Smooth muscle cell (in vitro differentiated cells): ENCODE measurements around the gene CLIC5. TPM values are rescaled to one million over a fixed set of nuclear protein-coding genes. Genes with fewer than 3 reads are reported as not detected.

Experiments used
- DNase-seq: peaks from one replicate; lab custom pipeline; 2025; ENCODE audit not compliant: unreplicated experiment; lab: John Stamatoyannopoulos, UW
- H2AFZ ChIP-seq: fragments of 200-600 bp; sonication (generic); 2 replicates; pipeline ENCODE4 v1.6.0; 2016; ENCODE audit warnings: antibody characterized with exemption, low read depth, mild to moderate bottlenecking
- H3F3A ChIP-seq: fragments of 200-600 bp; sonication (generic); 2 replicates; pipeline ENCODE4 v1.6.0; 2017; ENCODE audit warnings: antibody characterized with exemption, low read depth
- H3K27ac ChIP-seq: fragments of 200-600 bp; sonication (generic); 2 replicates; pipeline ENCODE4 v1.5.1; 2016; ENCODE audit warnings: low read depth, mild to moderate bottlenecking
- H3K27me3 ChIP-seq: fragments of 200-600 bp; sonication (generic); 2 replicates; pipeline ENCODE4 v1.6.1; 2016; ENCODE audit warnings: low read depth, mild to moderate bottlenecking
- H3K36me3 ChIP-seq: fragments of 200-600 bp; sonication (generic); 2 replicates; pipeline ENCODE4 v1.5.1; 2016; ENCODE audit warnings: low read depth
- H3K4me1 ChIP-seq: fragments of 200-600 bp; sonication (generic); 2 replicates; pipeline ENCODE4 v1.5.1; 2016; ENCODE audit warnings: low read depth
- H3K4me2 ChIP-seq: fragments of 200-600 bp; sonication (generic); 2 replicates; pipeline ENCODE4 v1.6.0; 2016; ENCODE audit warnings: mild to moderate bottlenecking
- H3K4me3 ChIP-seq: fragments of 200-600 bp; sonication (generic); 2 replicates; pipeline ENCODE4 v1.5.1; 2016; ENCODE audit warnings: mild to moderate bottlenecking
- H3K79me2 ChIP-seq: fragments of 200-600 bp; sonication (generic); 2 replicates; pipeline ENCODE4 v1.6.0; 2016; ENCODE audit warnings: low read depth, mild to moderate bottlenecking
- H3K9ac ChIP-seq: fragments of 200-600 bp; sonication (generic); 2 replicates; pipeline ENCODE4 v1.6.0; 2016; ENCODE audit warnings: low read depth
- H3K9me3 ChIP-seq: fragments of 200-600 bp; sonication (generic); replicated peaks from 2 replicates; pipeline ENCODE4 v1.5.1; 2016; ENCODE audit warnings: low read depth
- H4K20me1 ChIP-seq: fragments of 200-600 bp; sonication (generic); 2 replicates; pipeline ENCODE4 v1.6.0; 2016; ENCODE audit warnings: low read depth
- WGBS: methylation state at CpG from one replicate; pipeline ENCODE4 v1.1.7; 2016; ENCODE audit warnings: low lambda C conversion rate; 5-methylcytosine and 5-hydroxymethylcytosine counted together
- polyA plus RNA-seq: library from polyadenylated mRNA; unstranded; fragments of >200 nt; fragmentation: Nextera tagmentation; extraction: Ambion mirVana; gene quantifications from 2 replicates; pipeline ENCODE4 v1.2.1, GENCODE V29; 2016
- total RNA-seq: library from RNA; depleted of rRNA; stranded (reverse); fragments of >200 nt; gene quantifications from 2 replicates; pipeline ENCODE4 v1.2.3, GENCODE V29; 2014
- TF ChIP-seq, protein P1 (sequence below): fragments of 200-600 bp; sonication (generic); IDR thresholded peaks from 2 replicates; pipeline ENCODE4 v1.5.1; 2017; ENCODE audit warnings: borderline replicate concordance, mild to moderate bottlenecking, antibody characterized with exemption; ENCODE audit not compliant: insufficient read depth, poor library complexity, severe bottlenecking

Gene CLIC5
- total and polyA plus RNA-seq, 2 experiments from 2014 or later, result 0.97 to 4.4 TPM

GRCh38 chr6:45917439-45917838 is 98.2 kb downstream of the CLIC5 start:
- Histone ChIP-seq H3F3A (no peaks in the 10 kb centered on the region), H3K9ac (no peak overlapping the region), H3K4me3 (no peak overlapping the region), H3K79me2 (no peaks in the 10 kb centered on the region), H3K4me2 (no peak overlapping the region), H2AFZ (no peak overlapping the region), H3K9me3 (no peaks in the 10 kb centered on the region), H3K27ac (no peak overlapping the region), H3K36me3 (no peaks in the 10 kb centered on the region), H3K4me1 (peaks cover 1% of the 10 kb centered on the region), H3K27me3 (no peaks in the 10 kb centered on the region), H4K20me1 (no peaks in the 10 kb centered on the region)
- 98% methylated on average over 2 of the region's 2 CpGs for WGBS
- DNase-seq, result no peak
- TF ChIP-seq, protein P1, sequence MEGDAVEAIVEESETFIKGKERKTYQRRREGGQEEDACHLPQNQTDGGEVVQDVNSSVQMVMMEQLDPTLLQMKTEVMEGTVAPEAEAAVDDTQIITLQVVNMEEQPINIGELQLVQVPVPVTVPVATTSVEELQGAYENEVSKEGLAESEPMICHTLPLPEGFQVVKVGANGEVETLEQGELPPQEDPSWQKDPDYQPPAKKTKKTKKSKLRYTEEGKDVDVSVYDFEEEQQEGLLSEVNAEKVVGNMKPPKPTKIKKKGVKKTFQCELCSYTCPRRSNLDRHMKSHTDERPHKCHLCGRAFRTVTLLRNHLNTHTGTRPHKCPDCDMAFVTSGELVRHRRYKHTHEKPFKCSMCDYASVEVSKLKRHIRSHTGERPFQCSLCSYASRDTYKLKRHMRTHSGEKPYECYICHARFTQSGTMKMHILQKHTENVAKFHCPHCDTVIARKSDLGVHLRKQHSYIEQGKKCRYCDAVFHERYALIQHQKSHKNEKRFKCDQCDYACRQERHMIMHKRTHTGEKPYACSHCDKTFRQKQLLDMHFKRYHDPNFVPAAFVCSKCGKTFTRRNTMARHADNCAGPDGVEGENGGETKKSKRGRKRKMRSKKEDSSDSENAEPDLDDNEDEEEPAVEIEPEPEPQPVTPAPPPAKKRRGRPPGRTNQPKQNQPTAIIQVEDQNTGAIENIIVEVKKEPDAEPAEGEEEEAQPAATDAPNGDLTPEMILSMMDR, result no peak

- Histone ChIP-seq H3K9ac (no peak overlapping the region), H3K27ac (no peak overlapping the region), H3K36me3 (no peaks in the 10 kb centered on the region), H3K4me1 (no peaks in the 10 kb centered on the region), H3K4me2 (no peak overlapping the region), H3K27me3 (no peaks in the 10 kb centered on the region), H2AFZ (no peak overlapping the region), H3K4me3 (no peak overlapping the region), H3K79me2 (no peaks in the 10 kb centered on the region), H3K9me3 (no peaks in the 10 kb centered on the region), H3F3A (no peaks in the 10 kb centered on the region), H4K20me1 (no peaks in the 10 kb centered on the region)
- WGBS, result 60% methylated on average over 5 of the region's 5 CpGs
- no peak for DNase-seq
- TF ChIP-seq, protein P1, result no peak
Measured at GRCh38 chr6:45916692-45917091, 99.0 kb downstream of the CLIC5 start.

- Histone ChIP-seq H3F3A (no peaks in the 10 kb centered on the region), H3K79me2 (no peaks in the 10 kb centered on the region), H3K27me3 (no peaks in the 10 kb centered on the region), H3K27ac (no peak overlapping the region), H3K9me3 (no peaks in the 10 kb centered on the region), H3K9ac (no peak overlapping the region), H3K4me3 (no peak overlapping the region), H4K20me1 (no peaks in the 10 kb centered on the region), H3K4me1 (no peaks in the 10 kb centered on the region), H3K4me2 (no peak overlapping the region), H2AFZ (no peak overlapping the region), H3K36me3 (no peaks in the 10 kb centered on the region)
- DNase-seq, result no peak
- WGBS, result 97% methylated on average over 3 of the region's 3 CpGs
- TF ChIP-seq, protein P1, result no peak
Measured at GRCh38 chr6:45915780-45916468, 99.7 kb downstream of the CLIC5 start.

DNA sequence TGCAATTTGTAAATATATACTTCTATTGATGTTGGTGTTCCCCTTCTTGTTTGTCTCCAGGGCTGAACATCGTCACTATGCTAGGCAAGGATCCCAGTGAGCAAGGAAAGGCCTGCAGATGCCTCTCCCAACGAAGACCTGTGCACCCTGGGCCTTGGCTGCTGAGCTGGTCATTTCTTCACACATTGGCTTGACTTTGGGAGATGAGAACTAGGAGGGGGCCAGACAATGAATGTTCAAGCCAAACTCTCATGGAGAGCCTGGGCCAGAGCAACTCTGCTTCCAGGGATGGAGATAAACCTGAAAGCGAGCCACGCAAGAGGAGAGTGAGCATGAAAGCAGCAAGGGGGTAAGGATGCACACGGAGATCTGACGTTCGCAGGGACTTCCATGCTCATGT is 104.0 kb downstream of the CLIC5 start:
- Histone ChIP-seq H3K9ac (no peak overlapping the region), H3K4me3 (no peak overlapping the region), H3K27me3 (no peaks in the 10 kb centered on the region), H3K4me2 (no peak overlapping the region), H3K79me2 (no peaks in the 10 kb centered on the region), H2AFZ (no peak overlapping the region), H4K20me1 (no peaks in the 10 kb centered on the region), H3K27ac (no peak overlapping the region), H3F3A (no peaks in the 10 kb centered on the region), H3K4me1 (no peaks in the 10 kb centered on the region), H3K9me3 (no peaks in the 10 kb centered on the region), H3K36me3 (no peaks in the 10 kb centered on the region)
- DNase-seq, result no peak
- TF ChIP-seq, protein P1, result no peak
- 92% methylated on average over 7 of the region's 7 CpGs for WGBS
